Non-pigmented ciliary epithelial cell (primary cell): ENCODE measurements around the gene PRKG1.

Experiments
- DNase-seq: peaks from one replicate; pipeline ENCODE4 v3.0.0-alpha.2; 2010; ENCODE audit warnings: low read depth

PRKG1 gene

GRCh38 chr10:51602326-51602725 lies 528.0 kb downstream of the PRKG1 start:
- DNase-seq = no peak

- no peak for DNase-seq
These were observed 530.3 kb downstream of the PRKG1 start for GRCh38 chr10:51604579-51604978.

GRCh38 chr10:51606825-51607462 lies 532.7 kb downstream of the PRKG1 start:
- no peak for DNase-seq

GRCh38 chr10:51607463-51607835 lies 533.2 kb downstream of the PRKG1 start:
- DNase-seq = no peak

- no peak for DNase-seq
These were observed 533.9 kb downstream of the PRKG1 start for GRCh38 chr10:51608211-51608610.

GRCh38 chr10:51615764-51616298 lies 541.5 kb downstream of the PRKG1 start:
- DNase-seq = no peak

GRCh38 chr10:51617576-51618235 lies 543.4 kb downstream of the PRKG1 start:
- DNase-seq = no peak

- DNase-seq = no peak
These were observed 545.1 kb downstream of the PRKG1 start for GRCh38 chr10:51619365-51619764.

- no peak for DNase-seq
These were observed 545.8 kb downstream of the PRKG1 start for GRCh38 chr10:51620131-51620530.

- DNase-seq = no peak
These were observed 549.7 kb downstream of the PRKG1 start for GRCh38 chr10:51624013-51624412.

- DNase-seq = no peak
These were observed 555.8 kb downstream of the PRKG1 start for GRCh38 chr10:51629934-51630639.

- no peak for DNase-seq
These were observed 556.3 kb downstream of the PRKG1 start for GRCh38 chr10:51630640-51631005.

- DNase-seq = no peak
These were observed 561.1 kb downstream of the PRKG1 start for GRCh38 chr10:51635436-51635835.

GRCh38 chr10:51638211-51638610 lies 563.9 kb downstream of the PRKG1 start:
- no peak for DNase-seq

GRCh38 chr10:51638737-51639136 lies 564.5 kb downstream of the PRKG1 start:
- no peak for DNase-seq

GRCh38 chr10:51640120-51640819 lies 566.0 kb downstream of the PRKG1 start:
- no peak for DNase-seq

GRCh38 chr10:51642581-51642980 lies 568.3 kb downstream of the PRKG1 start:
- no peak for DNase-seq

- DNase-seq = no peak
These were observed 569.4 kb downstream of the PRKG1 start for GRCh38 chr10:51643734-51644133.

GRCh38 chr10:51649064-51649463 lies 574.8 kb downstream of the PRKG1 start:
- DNase-seq = no peak

- no peak for DNase-seq
These were observed 576.8 kb downstream of the PRKG1 start for GRCh38 chr10:51651063-51651462.

GRCh38 chr10:51653025-51653424 lies 578.7 kb downstream of the PRKG1 start:
- no peak for DNase-seq

GRCh38 chr10:51654918-51655317 lies 580.6 kb downstream of the PRKG1 start:
- DNase-seq = no peak

- no peak for DNase-seq
These were observed 582.2 kb downstream of the PRKG1 start for GRCh38 chr10:51656503-51656902.
